ENCODE measurements around the gene FSTL4.

Gene FSTL4

DNA sequence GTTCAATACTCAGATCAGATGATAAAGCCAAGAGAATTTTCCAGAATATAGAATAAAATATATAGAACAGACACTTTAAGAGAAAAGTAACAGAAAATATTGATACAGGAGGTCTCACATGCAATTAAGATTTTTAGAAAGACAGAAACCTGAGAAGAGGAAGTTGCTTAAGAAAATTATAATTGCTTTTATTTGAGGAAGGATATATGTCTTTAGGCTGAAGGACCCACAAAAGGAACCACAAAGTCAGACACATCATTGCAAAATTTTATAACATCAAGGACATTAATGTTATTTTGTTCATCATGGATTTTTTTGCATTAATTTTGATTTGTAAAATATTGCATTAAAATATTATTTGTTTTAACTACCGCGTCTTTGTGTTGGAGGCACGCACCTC, 141.5 kb downstream of the FSTL4 start:
- no peak overlapping the region for H3K27ac ChIP-seq (ENCODE audit: low read length)
- no peaks in the 10 kb centered on the region for H4K20me1 ChIP-seq (ENCODE audit: insufficient read depth, low read length)
- H3K4me1 ChIP-seq (ENCODE audit: low read length), result no peaks in the 10 kb centered on the region
- no peak for DNase-seq
- H3K9me2 ChIP-seq (replicated peaks; ENCODE audit: insufficient read depth, low read length), result no peaks in the 10 kb centered on the region
- H2AFZ ChIP-seq (ENCODE audit: low read length), result no peak overlapping the region
- no peaks in the 10 kb centered on the region for H3K27me3 ChIP-seq (replicated peaks; ENCODE audit: insufficient read depth, low read length)
- H3F3A ChIP-seq (ENCODE audit: insufficient read depth, low read length), result no peaks in the 10 kb centered on the region
- H3K36me3 ChIP-seq (replicated peaks; ENCODE audit: insufficient read depth, low read length), result no peaks in the 10 kb centered on the region
- H3K79me2 ChIP-seq (ENCODE audit: low read length), result no peaks in the 10 kb centered on the region
- H3K9ac ChIP-seq (ENCODE audit: low read length), result no peak overlapping the region
- TF ChIP-seq, protein P1, sequence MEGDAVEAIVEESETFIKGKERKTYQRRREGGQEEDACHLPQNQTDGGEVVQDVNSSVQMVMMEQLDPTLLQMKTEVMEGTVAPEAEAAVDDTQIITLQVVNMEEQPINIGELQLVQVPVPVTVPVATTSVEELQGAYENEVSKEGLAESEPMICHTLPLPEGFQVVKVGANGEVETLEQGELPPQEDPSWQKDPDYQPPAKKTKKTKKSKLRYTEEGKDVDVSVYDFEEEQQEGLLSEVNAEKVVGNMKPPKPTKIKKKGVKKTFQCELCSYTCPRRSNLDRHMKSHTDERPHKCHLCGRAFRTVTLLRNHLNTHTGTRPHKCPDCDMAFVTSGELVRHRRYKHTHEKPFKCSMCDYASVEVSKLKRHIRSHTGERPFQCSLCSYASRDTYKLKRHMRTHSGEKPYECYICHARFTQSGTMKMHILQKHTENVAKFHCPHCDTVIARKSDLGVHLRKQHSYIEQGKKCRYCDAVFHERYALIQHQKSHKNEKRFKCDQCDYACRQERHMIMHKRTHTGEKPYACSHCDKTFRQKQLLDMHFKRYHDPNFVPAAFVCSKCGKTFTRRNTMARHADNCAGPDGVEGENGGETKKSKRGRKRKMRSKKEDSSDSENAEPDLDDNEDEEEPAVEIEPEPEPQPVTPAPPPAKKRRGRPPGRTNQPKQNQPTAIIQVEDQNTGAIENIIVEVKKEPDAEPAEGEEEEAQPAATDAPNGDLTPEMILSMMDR (IDR thresholded peaks at IDR 0.05; ENCODE audit: low read length), result no peak
- TF ChIP-seq EZH2 (optimal IDR thresholded peaks at IDR 0.05; ENCODE audit: low read depth, low read length), result no peak
- TF ChIP-seq EZH2phosphoT487 (IDR thresholded peaks at IDR 0.05; ENCODE audit: low read length), result no peak
- no peak overlapping the region for H3K4me2 ChIP-seq (ENCODE audit: low read depth, low read length)
- no peaks in the 10 kb centered on the region for H3K9me3 ChIP-seq (replicated peaks; ENCODE audit: insufficient read depth, low read length)
- no peak overlapping the region for H3K4me3 ChIP-seq (ENCODE audit: low read length)

DNA sequence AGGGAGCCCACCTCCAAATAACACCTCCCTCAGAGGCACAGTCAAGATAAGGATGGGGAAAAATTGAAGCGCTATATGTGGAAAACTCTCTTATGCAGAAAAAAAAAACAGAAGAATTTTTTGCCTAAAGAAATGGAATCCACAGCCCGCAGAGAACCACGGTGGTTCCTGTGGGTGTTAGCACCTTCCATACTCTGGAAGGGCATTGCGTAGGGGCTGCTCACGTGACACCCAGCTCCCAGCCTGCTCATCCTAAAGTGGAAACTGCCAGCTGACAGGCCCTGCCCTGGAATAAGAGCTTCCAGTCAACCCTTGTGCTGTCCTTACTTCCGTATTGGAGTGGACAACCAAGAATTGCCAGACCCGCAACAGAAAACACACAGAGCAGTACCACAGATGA, 142.5 kb downstream of the FSTL4 start:
- Histone ChIP-seq H3K4me2 (ENCODE audit: low read depth, low read length) (no peak overlapping the region), H3K27ac (ENCODE audit: low read length) (no peak overlapping the region), H3K4me1 (ENCODE audit: low read length) (no peaks in the 10 kb centered on the region), H4K20me1 (ENCODE audit: insufficient read depth, low read length) (no peaks in the 10 kb centered on the region), H3F3A (ENCODE audit: insufficient read depth, low read length) (no peaks in the 10 kb centered on the region), H3K4me3 (ENCODE audit: low read length) (no peak overlapping the region), H3K9me3 (replicated peaks; ENCODE audit: insufficient read depth, low read length) (no peaks in the 10 kb centered on the region), H3K9me2 (replicated peaks; ENCODE audit: insufficient read depth, low read length) (no peaks in the 10 kb centered on the region), H2AFZ (ENCODE audit: low read length) (no peak overlapping the region), H3K9ac (ENCODE audit: low read length) (no peak overlapping the region), H3K36me3 (replicated peaks; ENCODE audit: insufficient read depth, low read length) (no peaks in the 10 kb centered on the region), H3K27me3 (replicated peaks; ENCODE audit: insufficient read depth, low read length) (no peaks in the 10 kb centered on the region), H3K79me2 (ENCODE audit: low read length) (no peaks in the 10 kb centered on the region)
- no peak for DNase-seq
- no peak for TF ChIP-seq EZH2phosphoT487 (IDR thresholded peaks at IDR 0.05; ENCODE audit: low read length)

DNA sequence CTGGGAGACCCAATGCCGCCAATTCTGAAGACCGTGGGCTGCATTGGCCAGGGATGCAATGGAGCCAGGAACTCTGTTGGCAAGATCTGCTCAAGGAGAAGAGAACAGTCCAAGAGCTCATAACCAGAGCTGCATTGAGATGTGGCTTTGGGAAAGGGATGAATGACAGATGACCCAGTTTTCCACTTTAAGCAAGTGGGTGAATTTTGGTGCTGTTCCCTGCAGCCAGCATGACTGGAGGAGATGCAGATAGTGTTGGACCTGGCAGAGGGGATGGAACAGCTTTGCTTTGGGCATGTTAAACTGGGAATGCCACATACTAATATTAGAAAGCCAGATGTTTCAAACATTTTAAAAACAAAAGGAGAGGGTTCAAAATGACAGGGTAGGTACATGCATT, 143.1 kb downstream of the FSTL4 start:
- Histone ChIP-seq H3K9me2 (replicated peaks; ENCODE audit: insufficient read depth, low read length) (no peaks in the 10 kb centered on the region), H3K4me1 (ENCODE audit: low read length) (no peaks in the 10 kb centered on the region), H3K36me3 (replicated peaks; ENCODE audit: insufficient read depth, low read length) (no peaks in the 10 kb centered on the region), H3K9ac (ENCODE audit: low read length) (no peak overlapping the region), H3K27me3 (replicated peaks; ENCODE audit: insufficient read depth, low read length) (no peaks in the 10 kb centered on the region), H3F3A (ENCODE audit: insufficient read depth, low read length) (no peaks in the 10 kb centered on the region), H2AFZ (ENCODE audit: low read length) (no peak overlapping the region), H3K9me3 (replicated peaks; ENCODE audit: insufficient read depth, low read length) (no peaks in the 10 kb centered on the region), H3K27ac (ENCODE audit: low read length) (no peak overlapping the region), H4K20me1 (ENCODE audit: insufficient read depth, low read length) (no peaks in the 10 kb centered on the region), H3K4me3 (ENCODE audit: low read length) (no peak overlapping the region), H3K79me2 (ENCODE audit: low read length) (no peaks in the 10 kb centered on the region), H3K4me2 (ENCODE audit: low read depth, low read length) (no peak overlapping the region)
- TF ChIP-seq EZH2phosphoT487 (IDR thresholded peaks at IDR 0.05; ENCODE audit: low read length) (no peak), EZH2 (optimal IDR thresholded peaks at IDR 0.05; ENCODE audit: low read depth, low read length) (no peak)
- TF ChIP-seq, protein P1 (IDR thresholded peaks at IDR 0.05; ENCODE audit: low read length), result no peak
- DNase-seq, result no peak

DNA sequence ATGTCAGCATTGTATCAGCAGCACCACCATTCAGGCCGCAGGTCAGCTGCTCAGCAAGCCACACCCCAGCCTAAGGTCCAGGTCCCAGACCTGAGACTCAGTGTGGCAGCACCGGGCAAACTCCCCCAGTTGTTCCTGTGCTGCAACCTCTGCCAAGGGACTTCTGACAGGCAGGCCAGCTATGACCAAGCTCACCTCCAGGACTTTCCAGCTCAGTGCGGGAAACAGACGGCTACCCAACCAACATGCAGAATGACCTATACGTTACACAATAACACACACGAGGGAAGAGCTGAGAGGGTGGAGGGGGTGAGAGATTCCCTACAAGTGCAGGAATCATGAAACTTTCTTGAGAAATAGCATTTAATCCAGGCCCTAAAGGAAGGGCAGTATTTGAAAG, 143.7 kb downstream of the FSTL4 start:
- Histone ChIP-seq H2AFZ (ENCODE audit: low read length) (no peak overlapping the region), H3K4me2 (ENCODE audit: low read depth, low read length) (no peak overlapping the region), H3K36me3 (replicated peaks; ENCODE audit: insufficient read depth, low read length) (no peaks in the 10 kb centered on the region), H3K27ac (ENCODE audit: low read length) (no peak overlapping the region), H3K9me2 (replicated peaks; ENCODE audit: insufficient read depth, low read length) (no peaks in the 10 kb centered on the region), H3K9me3 (replicated peaks; ENCODE audit: insufficient read depth, low read length) (no peaks in the 10 kb centered on the region), H3K4me1 (ENCODE audit: low read length) (no peaks in the 10 kb centered on the region), H3F3A (ENCODE audit: insufficient read depth, low read length) (no peaks in the 10 kb centered on the region), H3K27me3 (replicated peaks; ENCODE audit: insufficient read depth, low read length) (no peaks in the 10 kb centered on the region), H3K4me3 (ENCODE audit: low read length) (no peak overlapping the region), H4K20me1 (ENCODE audit: insufficient read depth, low read length) (no peaks in the 10 kb centered on the region), H3K9ac (ENCODE audit: low read length) (no peak overlapping the region), H3K79me2 (ENCODE audit: low read length) (no peaks in the 10 kb centered on the region)
- no peak for TF ChIP-seq EZH2phosphoT487 (IDR thresholded peaks at IDR 0.05; ENCODE audit: low read length)
- TF ChIP-seq, protein P1 (IDR thresholded peaks at IDR 0.05; ENCODE audit: low read length), result no peak
- no peak for TF ChIP-seq EZH2 (optimal IDR thresholded peaks at IDR 0.05; ENCODE audit: low read depth, low read length)
- no peak for DNase-seq
